ENCODE results near the gene PPP2R1B. TPM values are rescaled to one million over a fixed set of nuclear protein-coding genes. Genes with fewer than 3 reads are reported as not detected.
"Not testable (repeated sequence)": the region's sequence is repeated elsewhere in the genome, so short reads cannot be mapped to it uniquely, and the experiment has no call there.

PPP2R1B gene
- total RNA-seq, 4 donors from 2014 or later, result 22.4 to 39.2 (median 25.3) TPM

GRCh38 chr11:111788051-111788450, 21.9 kb upstream of the PPP2R1B start:
- TF ChIP-seq POLR2A (IDR thresholded peaks at IDR 0.05), result no peak
- TF ChIP-seq, protein P1, sequence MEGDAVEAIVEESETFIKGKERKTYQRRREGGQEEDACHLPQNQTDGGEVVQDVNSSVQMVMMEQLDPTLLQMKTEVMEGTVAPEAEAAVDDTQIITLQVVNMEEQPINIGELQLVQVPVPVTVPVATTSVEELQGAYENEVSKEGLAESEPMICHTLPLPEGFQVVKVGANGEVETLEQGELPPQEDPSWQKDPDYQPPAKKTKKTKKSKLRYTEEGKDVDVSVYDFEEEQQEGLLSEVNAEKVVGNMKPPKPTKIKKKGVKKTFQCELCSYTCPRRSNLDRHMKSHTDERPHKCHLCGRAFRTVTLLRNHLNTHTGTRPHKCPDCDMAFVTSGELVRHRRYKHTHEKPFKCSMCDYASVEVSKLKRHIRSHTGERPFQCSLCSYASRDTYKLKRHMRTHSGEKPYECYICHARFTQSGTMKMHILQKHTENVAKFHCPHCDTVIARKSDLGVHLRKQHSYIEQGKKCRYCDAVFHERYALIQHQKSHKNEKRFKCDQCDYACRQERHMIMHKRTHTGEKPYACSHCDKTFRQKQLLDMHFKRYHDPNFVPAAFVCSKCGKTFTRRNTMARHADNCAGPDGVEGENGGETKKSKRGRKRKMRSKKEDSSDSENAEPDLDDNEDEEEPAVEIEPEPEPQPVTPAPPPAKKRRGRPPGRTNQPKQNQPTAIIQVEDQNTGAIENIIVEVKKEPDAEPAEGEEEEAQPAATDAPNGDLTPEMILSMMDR (IDR thresholded peaks at IDR 0.05), result no peak
- H3K9me3 ChIP-seq, result no peaks in the 10 kb centered on the region
- H3K36me3 ChIP-seq, result peaks cover 5% of the 10 kb centered on the region in 2 donors
- intact Hi-C loops (cut with DNase I), result loop anchor here (5.0 kb wide), 1 partner anchor 59 kb away; no protein-coding TSS in a partner anchor
- H3K27ac ChIP-seq, result no peak overlapping the region
- peaks cover 0 to 3% of the 10 kb centered on the region in 2 donors for H3K4me1 ChIP-seq
- no peak overlapping the region for H3K4me3 ChIP-seq (replicated peaks in 1 of 3)
- H3K27me3 ChIP-seq, result no peaks in the 10 kb centered on the region
- DNase-seq, result no peak
- 63 to 84% methylated on average over 2 of the region's 2 CpGs for WGBS, 2 donors

DNA sequence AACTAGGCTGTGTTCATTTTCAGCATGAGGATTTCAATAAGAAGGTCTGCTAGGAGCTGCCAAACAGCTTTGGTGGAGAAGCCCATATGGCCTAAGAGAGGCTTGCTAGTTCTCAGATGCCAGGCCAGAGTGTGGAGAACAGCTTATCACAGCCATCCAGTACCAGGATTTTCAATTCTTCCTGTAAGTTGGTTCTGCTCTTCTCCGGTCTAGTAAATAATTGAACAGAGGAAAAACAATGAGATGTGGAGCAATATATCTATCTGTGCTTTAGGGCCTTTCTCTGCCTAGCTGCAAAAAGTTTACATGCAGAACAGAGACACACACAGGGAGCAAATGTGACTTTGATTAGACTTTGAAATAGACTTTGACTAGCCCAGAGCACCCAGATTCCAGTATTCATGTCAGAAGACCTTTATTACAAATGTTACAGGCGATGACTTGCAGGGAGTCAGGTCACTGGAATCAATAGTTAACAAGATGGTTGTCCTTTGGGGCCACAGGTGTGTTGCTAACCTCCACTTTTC, 19.8 kb upstream of the PPP2R1B start:
- H3K9me3 ChIP-seq, result no peaks in the 10 kb centered on the region
- WGBS, 2 donors, result 91 to 96% methylated on average over 2 of the region's 2 CpGs
- H3K36me3 ChIP-seq, result peaks cover 5% of the 10 kb centered on the region in 2 donors
- no peak for DNase-seq
- H3K4me1 ChIP-seq, result peaks cover 0 to 3% of the 10 kb centered on the region in 2 donors
- no peak overlapping the region for H3K27ac ChIP-seq
- intact Hi-C loops (cut with DNase I), result loop anchor here (5.0 kb wide), 1 partner anchor 61 kb away; no protein-coding TSS in a partner anchor
- no peak for TF ChIP-seq POLR2A (IDR thresholded peaks at IDR 0.05)
- TF ChIP-seq, protein P1 (IDR thresholded peaks at IDR 0.05), result no peak
- no peak overlapping the region for H3K4me3 ChIP-seq (replicated peaks in 1 of 3)
- H3K27me3 ChIP-seq, result no peaks in the 10 kb centered on the region

DNA sequence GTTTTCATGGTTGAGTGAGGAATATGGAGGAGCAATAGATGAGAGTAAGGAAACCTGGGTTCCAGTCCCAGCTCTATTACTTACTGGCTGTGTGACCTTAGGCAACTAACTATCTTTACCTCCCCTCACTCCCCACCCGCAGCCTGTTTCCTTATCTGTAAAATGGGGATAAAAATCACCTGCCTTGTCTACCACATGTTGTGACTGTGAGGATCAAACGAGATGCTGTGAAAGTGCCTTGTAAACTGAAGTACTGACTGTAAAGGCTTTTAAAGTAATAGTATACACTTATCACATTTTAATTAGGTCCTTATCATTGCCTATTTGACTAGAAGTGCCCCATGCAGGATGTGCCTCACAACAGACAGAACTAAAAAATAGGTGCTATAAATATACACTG, 18.9 kb upstream of the PPP2R1B start:
- no peak for DNase-seq
- Histone ChIP-seq H3K4me3 (replicated peaks in 1 of 3) (no peak overlapping the region), H3K27ac (no peak overlapping the region), H3K36me3 (peaks cover 5% of the 10 kb centered on the region in 2 donors), H3K4me1 (peaks cover 0 to 3% of the 10 kb centered on the region in 2 donors), H3K27me3 (no peaks in the 10 kb centered on the region), H3K9me3 (no peaks in the 10 kb centered on the region)
- 92 to 93% methylated on average over 2 of the region's 2 CpGs for WGBS, 2 donors
- no peak for TF ChIP-seq POLR2A (IDR thresholded peaks at IDR 0.05)
- TF ChIP-seq, protein P1 (IDR thresholded peaks at IDR 0.05), result no peak
- intact Hi-C loops (cut with DNase I), result loop anchor here (5.0 kb wide), 1 partner anchor 62 kb away; no protein-coding TSS in a partner anchor

GRCh38 chr11:111784311-111784710, 18.1 kb upstream of the PPP2R1B start:
- WGBS, 2 donors, result 97 to 98% methylated on average over 10 of the region's 10 CpGs
- DNase-seq; intact Hi-C loops (cut with DNase I); H3K36me3 ChIP-seq; H3K4me3 ChIP-seq (replicated peaks in 1 of 3); H3K9me3 ChIP-seq; H3K27me3 ChIP-seq; H3K4me1 ChIP-seq; H3K27ac ChIP-seq: not testable (repeated sequence)

DNA sequence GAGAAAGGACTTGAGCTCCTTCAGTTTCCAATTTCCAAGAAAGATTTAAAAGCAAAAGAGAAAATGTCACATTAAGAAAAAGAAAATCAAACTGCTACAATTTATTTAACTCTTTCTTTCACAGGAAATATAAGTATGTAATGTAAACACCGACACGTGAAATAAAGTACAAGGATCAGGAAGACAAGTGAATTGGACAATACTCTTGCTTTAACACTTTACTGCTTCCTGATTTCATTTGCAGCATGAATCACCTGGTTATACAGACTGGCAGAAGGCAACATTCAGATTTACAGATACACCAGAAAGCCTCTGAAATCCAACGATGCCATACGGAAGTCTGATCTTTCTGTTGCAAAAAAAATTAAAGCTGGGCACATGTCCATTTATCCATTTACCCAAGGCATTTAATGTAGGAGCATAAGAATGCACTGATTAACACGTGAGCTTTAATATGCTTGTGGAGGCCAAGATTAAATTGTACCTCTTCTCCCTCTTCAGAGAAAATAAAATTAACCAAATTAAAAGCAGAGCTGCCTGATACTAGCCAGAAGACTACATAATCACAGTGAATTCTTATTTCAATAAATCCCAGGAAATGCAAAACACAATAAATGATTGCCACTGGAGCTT, 16.0 kb upstream of the PPP2R1B start:
- 80 to 86% methylated on average over 5 of the region's 5 CpGs for WGBS, 2 donors
- Histone ChIP-seq H3K36me3 (peaks cover 5% of the 10 kb centered on the region in 2 donors), H3K27me3 (no peaks in the 10 kb centered on the region), H3K4me3 (replicated peaks in 1 of 3) (no peak overlapping the region), H3K9me3 (no peaks in the 10 kb centered on the region), H3K27ac (no peak overlapping the region), H3K4me1 (no peaks in the 10 kb centered on the region)
- TF ChIP-seq, protein P1 (IDR thresholded peaks at IDR 0.05), result no peak
- TF ChIP-seq POLR2A (IDR thresholded peaks at IDR 0.05), result no peak
- DNase-seq, result no peak
- intact Hi-C loops (cut with DNase I), result no loop called here
